ENCODE measurements around the gene CLEC2L. TPM values are rescaled to one million over a fixed set of nuclear protein-coding genes. Genes with fewer than 3 reads are reported as not detected.

The CLEC2L gene
- polyA plus RNA-seq, 1 experiment, result not detected

- TF ChIP-seq, protein P1, sequence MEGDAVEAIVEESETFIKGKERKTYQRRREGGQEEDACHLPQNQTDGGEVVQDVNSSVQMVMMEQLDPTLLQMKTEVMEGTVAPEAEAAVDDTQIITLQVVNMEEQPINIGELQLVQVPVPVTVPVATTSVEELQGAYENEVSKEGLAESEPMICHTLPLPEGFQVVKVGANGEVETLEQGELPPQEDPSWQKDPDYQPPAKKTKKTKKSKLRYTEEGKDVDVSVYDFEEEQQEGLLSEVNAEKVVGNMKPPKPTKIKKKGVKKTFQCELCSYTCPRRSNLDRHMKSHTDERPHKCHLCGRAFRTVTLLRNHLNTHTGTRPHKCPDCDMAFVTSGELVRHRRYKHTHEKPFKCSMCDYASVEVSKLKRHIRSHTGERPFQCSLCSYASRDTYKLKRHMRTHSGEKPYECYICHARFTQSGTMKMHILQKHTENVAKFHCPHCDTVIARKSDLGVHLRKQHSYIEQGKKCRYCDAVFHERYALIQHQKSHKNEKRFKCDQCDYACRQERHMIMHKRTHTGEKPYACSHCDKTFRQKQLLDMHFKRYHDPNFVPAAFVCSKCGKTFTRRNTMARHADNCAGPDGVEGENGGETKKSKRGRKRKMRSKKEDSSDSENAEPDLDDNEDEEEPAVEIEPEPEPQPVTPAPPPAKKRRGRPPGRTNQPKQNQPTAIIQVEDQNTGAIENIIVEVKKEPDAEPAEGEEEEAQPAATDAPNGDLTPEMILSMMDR (IDR thresholded peaks at IDR 0.05; ENCODE audit: insufficient read depth, low read depth, low read length), result no peak
- Histone ChIP-seq H3K36me3 (ENCODE audit: control insufficient read depth, insufficient read depth, low read length) (no peaks in the 10 kb centered on the region), H3K27me3 (ENCODE audit: control insufficient read depth, insufficient read depth, low read length) (no peaks in the 10 kb centered on the region), H3K4me3 (ENCODE audit: low read depth, low read length) (no peak overlapping the region)
- CTCF ChIA-PET, result interaction anchor here (0.6 to 1.4 kb wide), 3 partner anchors 14 to 226 kb away, joined by 3 to 4 read pairs (median 4); no protein-coding TSS in a partner anchor
- no peak for DNase-seq (ENCODE audit: low read depth)
- POLR2A ChIA-PET, result no interaction called here
These were observed 34.5 kb downstream of the CLEC2L start for GRCh38 chr7:139557857-139558581.

GRCh38 chr7:139559364-139560105 is 36.0 kb downstream of the CLEC2L start:
- ChIA-PET CTCF (interaction anchor here (0.6 kb wide), 1 partner anchor 10 kb away, joined by 4 read pairs; no protein-coding TSS in a partner anchor), POLR2A (no interaction called here)
- TF ChIP-seq, protein P1 (IDR thresholded peaks at IDR 0.05; ENCODE audit: insufficient read depth, low read depth, low read length), result no peak
- no peak for DNase-seq (ENCODE audit: low read depth)
- Histone ChIP-seq H3K27me3 (ENCODE audit: control insufficient read depth, insufficient read depth, low read length) (no peaks in the 10 kb centered on the region), H3K4me3 (ENCODE audit: low read depth, low read length) (no peak overlapping the region), H3K36me3 (ENCODE audit: control insufficient read depth, insufficient read depth, low read length) (no peaks in the 10 kb centered on the region)

DNA sequence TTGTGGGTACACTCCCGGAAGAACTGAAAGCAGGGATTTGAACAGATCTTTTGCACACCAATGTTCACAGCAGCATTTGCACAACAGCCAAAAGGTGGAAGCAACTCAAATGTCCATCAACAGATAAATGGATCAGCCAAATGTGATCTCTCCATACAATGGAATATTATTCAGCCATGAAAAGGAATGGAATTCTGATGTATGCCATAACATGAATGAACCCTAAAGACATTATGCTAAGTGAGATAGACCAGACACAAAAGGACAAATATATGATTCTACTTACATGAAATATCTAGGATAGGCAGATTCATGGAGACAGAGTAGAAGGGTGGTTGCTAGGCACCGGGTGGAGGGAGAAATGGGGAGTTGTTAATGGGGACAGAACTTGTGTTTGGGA is 36.7 kb downstream of the CLEC2L start:
- ChIA-PET POLR2A (no interaction called here), CTCF (no interaction called here)
- Histone ChIP-seq H3K27me3 (ENCODE audit: control insufficient read depth, insufficient read depth, low read length) (no peaks in the 10 kb centered on the region), H3K36me3 (ENCODE audit: control insufficient read depth, insufficient read depth, low read length) (no peaks in the 10 kb centered on the region), H3K4me3 (ENCODE audit: low read depth, low read length) (no peak overlapping the region)
- DNase-seq (ENCODE audit: low read depth), result no peak
- TF ChIP-seq, protein P1 (IDR thresholded peaks at IDR 0.05; ENCODE audit: insufficient read depth, low read depth, low read length), result no peak

DNA sequence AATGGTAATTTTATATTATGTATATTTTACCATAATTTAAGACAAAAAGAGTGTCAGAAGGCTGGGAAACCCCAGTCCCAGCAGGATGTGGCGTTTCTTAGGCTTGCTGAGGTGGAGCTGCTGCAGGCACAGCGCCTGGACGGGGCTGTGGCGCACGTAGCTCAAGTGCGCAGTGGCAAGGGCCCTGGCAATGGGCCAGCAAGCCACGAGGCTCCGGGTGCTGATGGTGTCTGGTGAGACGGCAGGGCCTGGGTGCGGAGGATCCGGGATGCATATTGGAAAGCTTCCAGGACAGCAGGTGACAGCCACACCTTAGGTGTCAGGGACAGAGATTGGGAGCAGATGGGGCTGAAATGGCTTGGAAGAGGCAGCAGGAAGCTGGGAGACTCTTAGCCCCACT is 37.2 kb downstream of the CLEC2L start:
- TF ChIP-seq, protein P1 (IDR thresholded peaks at IDR 0.05; ENCODE audit: insufficient read depth, low read depth, low read length), result no peak
- DNase-seq (ENCODE audit: low read depth), result no peak
- Histone ChIP-seq H3K36me3 (ENCODE audit: control insufficient read depth, insufficient read depth, low read length) (no peaks in the 10 kb centered on the region), H3K4me3 (ENCODE audit: low read depth, low read length) (no peak overlapping the region), H3K27me3 (ENCODE audit: control insufficient read depth, insufficient read depth, low read length) (no peaks in the 10 kb centered on the region)
- ChIA-PET POLR2A (no interaction called here), CTCF (no interaction called here)

DNA sequence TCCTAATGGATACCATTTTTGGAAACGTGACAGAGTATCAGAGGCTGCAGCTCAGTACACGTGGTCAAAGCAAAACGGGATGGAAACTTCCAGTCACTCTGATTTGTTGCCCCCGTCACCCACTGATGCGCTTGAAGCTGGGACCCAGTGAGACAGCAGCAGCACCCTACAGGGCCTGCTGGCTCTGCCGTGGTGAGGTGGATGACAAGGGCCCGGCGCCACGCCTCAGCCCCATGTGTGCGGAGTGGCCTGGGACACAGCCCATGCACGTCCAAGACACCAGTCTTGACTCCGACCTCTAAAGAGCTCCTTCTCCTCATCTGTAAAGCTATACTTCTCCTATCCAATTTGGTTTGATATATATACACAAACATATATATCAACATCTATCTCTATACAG is 39.0 kb downstream of the CLEC2L start:
- TF ChIP-seq, protein P1 (IDR thresholded peaks at IDR 0.05; ENCODE audit: insufficient read depth, low read depth, low read length), result no peak

More for the DNA sequence above, 39.0 kb downstream of the CLEC2L start:
- ChIA-PET CTCF (no interaction called here), POLR2A (no interaction called here)
- no peak for DNase-seq (ENCODE audit: low read depth)
- H3K4me3 ChIP-seq (ENCODE audit: low read depth, low read length), result no peak overlapping the region
- no peaks in the 10 kb centered on the region for H3K36me3 ChIP-seq (ENCODE audit: control insufficient read depth, insufficient read depth, low read length)
- no peaks in the 10 kb centered on the region for H3K27me3 ChIP-seq (ENCODE audit: control insufficient read depth, insufficient read depth, low read length)

Data from BJ (cell line).